ENCODE measurements around the gene HLCS. TPM values are rescaled to one million over a fixed set of nuclear protein-coding genes. Genes with fewer than 3 reads are reported as not detected.

HLCS gene
- polyA plus RNA-seq, 1 experiment = 16.9 TPM

Small RNAs within 50 kb of the gene (small RNA-seq; reads per million reads assigned to genes)
- gene RF00019 (ENCODE audit: insufficient read length, low read depth, low replicate concordance) = not detected
- gene RNA5SP491 (ENCODE audit: insufficient read length, low read depth, low replicate concordance) = not detected

Other genes starting within 250 kb of the HLCS start
- 0.22 and 0.23 TPM in 2 replicates for gene RIPPLY3, start 40.0 kb upstream of the HLCS start, polyA plus RNA-seq (2011; rRNA removed)
- 13.8 and 34.3 TPM in 2 replicates for gene PIGP, start 106.4 kb upstream of the HLCS start, polyA plus RNA-seq (2011; rRNA removed)
- gene TTC3, start 106.6 kb upstream of the HLCS start, polyA plus RNA-seq (2011; rRNA removed) = 108 and 125 TPM in 2 replicates

All from BJ (cell line).